HCT116 (cell line): ENCODE data around the gene CSH2. TPM values are rescaled to one million over a fixed set of nuclear protein-coding genes. Genes with fewer than 3 reads are reported as not detected.

Experiments
- ATAC-seq: fragments of 200-7000 bp; cut with Tn5 transposase; 2 replicates; pipeline ENCODE4 v1.9.1; 2020; ENCODE audit warnings: mild to moderate bottlenecking, moderate library complexity
- BruUV-seq: library from RNA; stranded (reverse); fragments of 400-500 nt; replicated peaks from 2 replicates; lab custom pipeline; 2021; lab: Mats Ljungman, UMichigan
- CTCF ChIA-PET: fragments of 300-600 bp; sonication (Branson Sonifier 250); formaldehyde crosslinking; loops from one replicate; lab custom pipeline; 2021; ENCODE audit warnings: antibody characterized with exemption; lab: Charles Lee
- POLR2A ChIA-PET: fragments of 300-600, 350-600 bp; sonication (Branson Sonifier 250); formaldehyde crosslinking; loops from one replicate; lab custom pipeline; 2021; ENCODE audit warnings: antibody characterized with exemption; lab: Charles Lee
- RAD21 ChIA-PET, 2 experiments: fragments of 300-600 bp; sonication (Branson Sonifier 250); formaldehyde crosslinking; loops; one replicate each; lab custom pipeline; 2023; ENCODE audit warnings: low total read pairs in 2 of 2; ENCODE audit not compliant: uncharacterized antibody in 2 of 2, unreplicated experiment in 2 of 2, low non-redundant PET in 1 of 2; lab: Charles Lee
- DNase-seq: peaks from one replicate; pipeline ENCODE4 v3.0.0-alpha.2; 2010; ENCODE audit warnings: low read depth, low spot score
- H2AFZ ChIP-seq: fragments of 200-600 bp; shearing (Covaris generic), sonication (generic); 2 replicates; pipeline ENCODE4 v1.6.1; 2017; ENCODE audit warnings: low read depth, mixed run types, mixed read lengths, antibody characterized with exemption, low read length; ENCODE audit not compliant: poor library complexity, severe bottlenecking
- H3K27ac ChIP-seq: 2 replicates; pipeline ENCODE4 v1.5.1; 2012; ENCODE audit warnings: low read depth, low read length
- H3K27me3 ChIP-seq: fragments of 200-600 bp; sonication (generic); 2 replicates; pipeline ENCODE4 v1.6.1; 2016; ENCODE audit warnings: mixed run types, low read length, mixed read lengths; ENCODE audit not compliant: insufficient read depth
- H3K36me3 ChIP-seq, 2 experiments: fragments of 200-500 bp in 1 of 2; fragments of 200-600 bp in 1 of 2; sonication (Bioruptor generic) in 1 of 2; sonication (generic) in 1 of 2; 2 replicates each; pipeline versions ENCODE4 v1.5.1 to v1.6.1; 2014 to 2016; ENCODE audit warnings: low read length in 2 of 2, inconsistent platforms in 1 of 2, mixed read lengths in 1 of 2, mixed run types in 1 of 2; ENCODE audit not compliant: insufficient read depth in 2 of 2, control insufficient read depth in 1 of 2
- H3K4me1 ChIP-seq, 2 experiments: fragments of 200-600 bp in 1 of 2; sonication (generic) in 1 of 2; 2 replicates each; pipeline versions ENCODE4 v1.5.1 to v1.6.1; 2012 to 2017; ENCODE audit warnings: low read length in 2 of 2, inconsistent platforms in 1 of 2, mild to moderate bottlenecking in 1 of 2, mixed read lengths in 1 of 2, mixed run types in 1 of 2, moderate library complexity in 1 of 2; ENCODE audit not compliant: insufficient read depth in 2 of 2, control insufficient read depth in 1 of 2
- H3K4me2 ChIP-seq: fragments of 200-600 bp; sonication (generic); 2 replicates; pipeline ENCODE4 v1.6.1; 2017; ENCODE audit warnings: mixed run types, low read length, mixed read lengths
- H3K4me3 ChIP-seq, 2 experiments: fragments of 200-600 bp in 1 of 2; sonication (generic) in 1 of 2; replicated peaks in 1 of 2; 2 replicates each; pipeline ENCODE4 v1.5.1; 2011 to 2016; ENCODE audit warnings: low read length in 2 of 2, control low read depth in 1 of 2, low read depth in 1 of 2, mild to moderate bottlenecking in 1 of 2, mixed read lengths in 1 of 2, mixed run types in 1 of 2
- H3K79me2 ChIP-seq: fragments of 200-600 bp; sonication (generic); 2 replicates; pipeline ENCODE4 v1.6.1; 2017; ENCODE audit warnings: mild to moderate bottlenecking, mixed run types, low read length, moderate library complexity, mixed read lengths; ENCODE audit not compliant: insufficient read depth
- H3K9ac ChIP-seq: fragments of 200-600 bp; sonication (generic); 2 replicates; pipeline ENCODE4 v1.6.1; 2016; ENCODE audit warnings: low read length, mixed read lengths
- H3K9me2 ChIP-seq: fragments of 200-600 bp; sonication (generic), shearing (Covaris generic); 2 replicates; pipeline ENCODE4 v1.6.1; 2017; ENCODE audit warnings: mixed run types, mild to moderate bottlenecking, moderate library complexity; ENCODE audit not compliant: insufficient read depth
- H3K9me3 ChIP-seq, 2 experiments: fragments of 200-500 bp in 1 of 2; fragments of 200-600 bp in 1 of 2; sonication (Bioruptor generic) in 1 of 2; sonication (generic) in 1 of 2; 2 replicates each; pipeline ENCODE4 v1.6.1; 2014 to 2017; ENCODE audit warnings: low read length in 2 of 2, mixed read lengths in 2 of 2, inconsistent platforms in 1 of 2, low read depth in 1 of 2, mild to moderate bottlenecking in 1 of 2, mixed run types in 1 of 2, moderate library complexity in 1 of 2; ENCODE audit not compliant: control insufficient read depth in 1 of 2, insufficient read depth in 1 of 2
- H4K20me1 ChIP-seq: fragments of 200-600 bp; sonication (generic), shearing (Covaris generic); 2 replicates; pipeline ENCODE4 v1.6.1; 2017; ENCODE audit warnings: mixed run types, mild to moderate bottlenecking, moderate library complexity; ENCODE audit not compliant: insufficient read depth
- CBX3 ChIP-seq: IDR thresholded peaks from 2 replicates; pipeline ENCODE4 v1.6.1; 2012; ENCODE audit warnings: low read depth
- CEBPB ChIP-seq: IDR thresholded peaks from 2 replicates; pipeline ENCODE4 v1.6.1; 2012; ENCODE audit warnings: low read depth
- CTCF ChIP-seq, 3 experiments: fragments of 200-600 bp in 1 of 3; sonication (generic) in 1 of 3; IDR thresholded peaks in 2 of 3; conservative IDR thresholded peaks in 1 of 3; 2 replicates each; pipeline ENCODE4 v1.5.1; 2012 to 2017; ENCODE audit warnings: low read depth in 2 of 3, low read length in 2 of 3, antibody characterized with exemption in 1 of 3, borderline replicate concordance in 1 of 3, control low read depth in 1 of 3, mild to moderate bottlenecking in 1 of 3, mixed read lengths in 1 of 3, mixed run types in 1 of 3, moderate library complexity in 1 of 3; ENCODE audit not compliant: insufficient read depth in 1 of 3
- POLR2AphosphoS5 ChIP-seq: IDR thresholded peaks from 2 replicates; pipeline ENCODE4 v1.6.1; 2011; ENCODE audit warnings: mild to moderate bottlenecking, low read depth, low read length, moderate library complexity
- REST ChIP-seq: IDR thresholded peaks from 2 replicates; pipeline ENCODE4 v1.6.1; 2012; ENCODE audit warnings: low read depth
- SP1 ChIP-seq: IDR thresholded peaks from 2 replicates; pipeline ENCODE4 v1.6.1; 2012; ENCODE audit warnings: low read depth
- SRF ChIP-seq: IDR thresholded peaks from 2 replicates; pipeline ENCODE4 v1.6.1; 2012; ENCODE audit warnings: low read depth
- TCF7L2 ChIP-seq: IDR thresholded peaks from 2 replicates; pipeline ENCODE4 v1.7.0; 2011; ENCODE audit warnings: borderline replicate concordance, inconsistent platforms; ENCODE audit not compliant: insufficient read depth, insufficient read length; ENCODE audit errors: extremely low read depth
- intact Hi-C: fragments of 100-400 bp; cut with micrococcal nuclease; formaldehyde crosslinking; loops from 2 replicates; pipeline ENCODE4 v1.10.0; 2022
- total RNA-seq: library from RNA; stranded (reverse); gene quantifications from one replicate; pipeline ENCODE4 v1.2.1, GENCODE V29; 2021; ENCODE audit not compliant: unreplicated experiment

The CSH2 gene
- total RNA-seq, 1 experiment from 2014 or later: not detected

GRCh38 chr17:63918305-63918704 is 44.8 kb upstream of the CSH2 start:
- ATAC-seq: no peak
- DNase-seq: no peak
- Histone ChIP-seq H3K4me1 (no peaks in the 10 kb centered on the region), H3K9me2 (no peaks in the 10 kb centered on the region), H3K36me3 (no peaks in the 10 kb centered on the region), H3K9me3 (no peaks in the 10 kb centered on the region), H3K27me3 (no peaks in the 10 kb centered on the region), H3K9ac (no peak overlapping the region), H3K79me2 (no peaks in the 10 kb centered on the region), H4K20me1 (no peaks in the 10 kb centered on the region), H3K4me2 (no peak overlapping the region), H3K27ac (no peak overlapping the region), H2AFZ (no peak overlapping the region)
- ChIA-PET RAD21 (interaction anchor here (1.6 to 2.4 kb wide), 4 partner anchors 28 to 215 kb away, joined by 5 to 20 read pairs (median 8); no protein-coding TSS in a partner anchor), CTCF (interaction anchor here (0.7 to 3.9 kb wide), 17 partner anchors 7 to 501 kb away, joined by 3 to 90 read pairs (median 7); partner anchors contain the start of genes CSHL1 and ICAM2), POLR2A (interaction anchor here (2.3 kb wide), 1 partner anchor 227 kb away, joined by 13 read pairs; no protein-coding TSS in a partner anchor)
- intact Hi-C loops: loop anchor here (2.0 kb wide), 1 partner anchor 98 kb away; no protein-coding TSS in a partner anchor
- no peak for TF ChIP-seq SRF
- TF ChIP-seq CTCF (IDR thresholded peaks at IDR 0.05 in 2 of 3, conservative IDR thresholded peaks at IDR 0.05 in 1 of 3; ENCODE audit: borderline replicate concordance in 1 of 3, insufficient read depth in 1 of 3, low read depth in 2 of 3, low read length in 2 of 3): 0 out of 6 replicates have a peak, but pooled peaks have one; percentile 16 to 23 (median 20)
- TF ChIP-seq SP1: no peak
- TF ChIP-seq, all 23 proteins: peak for 1
- BruUV-seq: no TSS peak
- H3K4me3 ChIP-seq: no peak overlapping the region

- Histone ChIP-seq H3K4me2 (no peak overlapping the region), H3K27me3 (no peaks in the 10 kb centered on the region), H2AFZ (no peak overlapping the region)
Observed at GRCh38 chr17:63917646-63918045, 44.2 kb upstream of the CSH2 start.

More at GRCh38 chr17:63917646-63918045, 44.2 kb upstream of the CSH2 start:
- TF ChIP-seq POLR2AphosphoS5 (no peak), REST (no peak), CEBPB (no peak), CBX3 (no peak), TCF7L2 (no peak)
- Histone ChIP-seq H3K9me3 (no peaks in the 10 kb centered on the region), H3K79me2 (no peaks in the 10 kb centered on the region), H3K9me2 (no peaks in the 10 kb centered on the region), H3K4me3 (no peak overlapping the region), H4K20me1 (no peaks in the 10 kb centered on the region), H3K4me1 (no peaks in the 10 kb centered on the region), H3K36me3 (no peaks in the 10 kb centered on the region), H3K9ac (no peak overlapping the region), H3K27ac (no peak overlapping the region)
- ATAC-seq: no peak
- RAD21 ChIA-PET: no interaction called here
- POLR2A ChIA-PET: no interaction called here
- intact Hi-C loops: loop anchor here (2.0 kb wide), 1 partner anchor 99 kb away; no protein-coding TSS in a partner anchor
- CTCF ChIA-PET: interaction anchor here (0.7 to 3.9 kb wide), 7 partner anchors 14 to 502 kb away, joined by 3 to 90 read pairs (median 69); no protein-coding TSS in a partner anchor
- BruUV-seq: no TSS peak
- DNase-seq: no peak
